ENCODE data around the gene AUH. TPM values are rescaled to one million over a fixed set of nuclear protein-coding genes. Genes with fewer than 3 reads are reported as not detected.

Gene AUH
- total RNA-seq, 1 experiment from 2014 or later: 21.7 TPM

DNA sequence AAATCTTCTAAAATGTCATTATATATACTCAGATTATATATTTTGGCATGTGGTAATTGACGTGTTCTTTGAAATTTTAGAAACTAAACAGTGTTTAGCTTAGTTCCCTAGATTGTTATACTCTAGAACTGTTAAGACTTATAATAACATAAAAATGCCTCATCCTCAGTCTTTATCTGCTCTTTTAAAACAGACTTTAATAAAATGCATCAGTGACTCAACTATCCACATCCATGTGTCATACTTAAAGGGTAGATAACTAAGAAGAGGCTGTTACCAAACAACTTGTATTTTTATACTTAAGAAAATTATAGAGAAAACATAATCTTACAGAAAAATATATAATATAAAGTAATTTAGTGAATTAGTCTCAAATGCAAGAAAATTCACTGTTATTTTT lies 46.8 kb upstream of the AUH start:
- peaks cover 2 to 5% of the 10 kb centered on the region in 2 experiments; a peak in 2 of 4 replicates for H3K4me1 Mint-ChIP-seq
- no peak overlapping the region for H3K4me2 ChIP-seq (ENCODE audit: insufficient read depth, insufficient read length, low read length)
- no peak overlapping the region for H2BK5ac ChIP-seq (ENCODE audit: insufficient read length, low read length)
- DNase-seq: no peak
- no peak overlapping the region for H4K8ac ChIP-seq (replicated peaks; ENCODE audit: insufficient read length, low read depth, low read length)
- H2AFZ ChIP-seq (ENCODE audit: low read length): no peak overlapping the region
- no peak overlapping the region for H4K91ac ChIP-seq (ENCODE audit: insufficient read length, low read depth, low read length)
- no peak overlapping the region for H2BK12ac ChIP-seq (ENCODE audit: insufficient read length, low read depth, low read length)
- no peaks in the 10 kb centered on the region for H3K4me1 ChIP-seq (ENCODE audit: insufficient read depth, low read length)
- no peak overlapping the region for H3T11ph ChIP-seq (ENCODE audit: low read length)
- no peaks in the 10 kb centered on the region for H3K9me3 ChIP-seq (ENCODE audit: control insufficient read depth, low read depth, low read length)
- no peaks in the 10 kb centered on the region for H3K9me3 Mint-ChIP-seq
- no CpG with 5 or more reads among the region's 1 CpG for WGBS (ENCODE audit: extremely low coverage, insufficient read length, low lambda C conversion rate)
- H2BK20ac ChIP-seq (ENCODE audit: low read depth, low read length, poor library complexity, severe bottlenecking): no peak overlapping the region
- no peak overlapping the region for H2AK5ac ChIP-seq (ENCODE audit: insufficient read length, low read length)
- no peaks in the 10 kb centered on the region for H3K27me3 ChIP-seq (ENCODE audit: insufficient read depth, low read length)
- H3K4ac ChIP-seq (ENCODE audit: low read depth, low read length): no peak overlapping the region
- no peak for TF ChIP-seq CTCF (conservative IDR thresholded peaks at IDR 0.05)
- no peaks in the 10 kb centered on the region for H3K79me1 ChIP-seq (ENCODE audit: insufficient read depth, low read depth, low read length, poor library complexity, severe bottlenecking)
- no peaks in the 10 kb centered on the region for H3K79me2 ChIP-seq (ENCODE audit: insufficient read depth, low read length)
- no peak overlapping the region for H2BK15ac ChIP-seq (ENCODE audit: low read depth, low read length)
- no peak overlapping the region for H3K56ac ChIP-seq (ENCODE audit: insufficient read length, low read depth, low read length)
- no peak overlapping the region for H3K23ac ChIP-seq (ENCODE audit: insufficient read length, low read depth, low read length)
- H3K27ac Mint-ChIP-seq: no peak overlapping the region
- no peak overlapping the region for H3K14ac ChIP-seq (ENCODE audit: insufficient read depth, low read length)
- H2BK120ac ChIP-seq (ENCODE audit: low read depth, low read length, poor library complexity, severe bottlenecking): no peak overlapping the region
- H3K18ac ChIP-seq (ENCODE audit: insufficient read length, low read depth, low read length): no peak overlapping the region
- H3K27me3 Mint-ChIP-seq (ENCODE audit: low read depth): no peaks in the 10 kb centered on the region
- H3K4me3 Mint-ChIP-seq: no peak overlapping the region
- no peak overlapping the region for H4K5ac ChIP-seq (ENCODE audit: insufficient read length, low read depth, low read length)
- H3K9ac ChIP-seq (ENCODE audit: extremely low read depth, insufficient read length, low read length): no peak overlapping the region
- no peaks in the 10 kb centered on the region for H4K20me1 ChIP-seq (ENCODE audit: control insufficient read depth, insufficient read depth, insufficient read length)
- no peaks in the 10 kb centered on the region for H3K23me2 ChIP-seq (ENCODE audit: insufficient read length, low read depth, low read length, poor library complexity, severe bottlenecking)
- H3K27ac ChIP-seq (ENCODE audit: insufficient read length, low read depth, low read length): no peak overlapping the region
- peaks cover 8 to 30% (median 28%) of the 10 kb centered on the region in 3 experiments; a peak in 5 of 7 replicates for H3K36me3 Mint-ChIP-seq (ENCODE audit: insufficient read depth in 1 of 3, low read depth in 3 of 3)
